IPS DF 6.9 (cell line): Measurements from ENCODE around the gene DTX4.
A peak's percentile ranks its signal among the peaks of the same experiment; 100 is the strongest.

Experiments
- DNase-seq: peaks from one replicate; pipeline ENCODE4 v3.0.0-alpha.2; 2013; ENCODE audit warnings: low read depth, low spot score
- H3K27ac ChIP-seq: one replicate; pipeline ENCODE4 v1.5.1; 2013; ENCODE audit warnings: low read length, control low read depth
- H3K27me3 ChIP-seq: 2 replicates; pipeline ENCODE4 v1.6.1; 2013; ENCODE audit warnings: mild to moderate bottlenecking, low read length; ENCODE audit not compliant: control insufficient read depth, insufficient read depth
- H3K36me3 ChIP-seq: 2 replicates; pipeline ENCODE4 v1.6.1; 2013; ENCODE audit warnings: low read length; ENCODE audit not compliant: control insufficient read depth, insufficient read depth
- H3K4me1 ChIP-seq: 2 replicates; pipeline ENCODE4 v1.6.1; 2013; ENCODE audit warnings: low read length; ENCODE audit not compliant: control insufficient read depth, insufficient read depth
- H3K4me3 ChIP-seq: 2 replicates; pipeline ENCODE4 v1.5.1; 2013; ENCODE audit warnings: mild to moderate bottlenecking, low read length
- H3K9me3 ChIP-seq: 2 replicates; pipeline ENCODE4 v1.6.1; 2013; ENCODE audit warnings: low read length, inconsistent platforms; ENCODE audit not compliant: control insufficient read depth, insufficient read depth
- WGBS: extraction: QIAGEN DNeasy Blood & Tissue Kit; methylation state at CpG from one replicate; pipeline ENCODE4 v1.1.7; 2013; ENCODE audit warnings: mixed read lengths, missing lambda C conversion rate; ENCODE audit not compliant: insufficient read length, insufficient coverage; 5-methylcytosine and 5-hydroxymethylcytosine counted together

The DTX4 gene

DNA sequence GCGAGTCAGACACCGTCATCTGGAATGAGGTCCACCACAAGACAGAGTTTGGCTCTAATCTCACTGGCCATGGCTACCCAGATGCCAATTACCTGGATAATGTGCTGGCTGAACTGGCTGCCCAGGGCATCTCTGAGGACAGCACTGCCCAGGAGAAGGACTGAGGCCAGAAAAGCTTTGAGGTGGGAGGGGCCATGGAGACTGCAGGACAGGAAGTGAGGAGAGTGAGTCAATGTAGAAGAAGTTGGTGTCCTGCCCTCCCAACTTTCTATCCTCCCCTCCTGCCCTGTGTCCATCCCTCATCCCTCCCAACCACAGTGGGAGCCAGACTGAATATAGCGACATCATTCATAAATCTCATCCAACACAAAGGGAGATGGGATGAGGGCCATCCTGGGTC lies 32.8 kb downstream of the DTX4 start:
- Histone ChIP-seq H3K4me3 (no peak overlapping the region), H3K36me3 (0 out of 2 replicates have a peak, but pooled peaks cover 3% of the 10 kb centered on the region), H3K9me3 (no peaks in the 10 kb centered on the region), H3K4me1 (no peaks in the 10 kb centered on the region), H3K27ac (no peak overlapping the region), H3K27me3 (no peaks in the 10 kb centered on the region)
- no peak for DNase-seq
- WGBS: no CpG with 5 or more reads among the region's 3 CpGs

DNA sequence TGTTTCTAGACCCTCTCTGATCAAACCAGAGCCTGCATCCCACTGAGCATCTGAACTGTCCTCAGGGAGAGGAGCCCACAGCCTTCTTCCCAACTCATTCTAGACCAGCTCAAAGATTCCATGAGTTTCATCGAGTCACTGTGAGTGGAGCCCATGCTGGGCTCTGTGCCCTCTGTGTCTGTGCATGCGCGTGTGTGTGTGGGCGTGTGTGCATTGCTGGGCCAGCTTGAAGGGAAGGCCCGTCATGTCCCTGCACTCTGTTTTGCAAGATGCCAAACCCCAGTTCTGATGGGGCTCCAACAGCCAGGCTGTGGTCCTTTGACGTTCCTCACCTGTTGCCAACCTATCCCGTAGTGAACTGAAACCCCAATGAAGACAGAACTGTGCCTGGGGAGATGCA lies 33.7 kb downstream of the DTX4 start:
- Histone ChIP-seq H3K27me3 (no peaks in the 10 kb centered on the region), H3K4me3 (no peak overlapping the region), H3K27ac (no peak overlapping the region), H3K9me3 (no peaks in the 10 kb centered on the region), H3K4me1 (no peaks in the 10 kb centered on the region), H3K36me3 (0 out of 2 replicates have a peak, but pooled peaks cover 3% of the 10 kb centered on the region)
- no peak for DNase-seq
- no CpG with 5 or more reads among the region's 7 CpGs for WGBS

DNA sequence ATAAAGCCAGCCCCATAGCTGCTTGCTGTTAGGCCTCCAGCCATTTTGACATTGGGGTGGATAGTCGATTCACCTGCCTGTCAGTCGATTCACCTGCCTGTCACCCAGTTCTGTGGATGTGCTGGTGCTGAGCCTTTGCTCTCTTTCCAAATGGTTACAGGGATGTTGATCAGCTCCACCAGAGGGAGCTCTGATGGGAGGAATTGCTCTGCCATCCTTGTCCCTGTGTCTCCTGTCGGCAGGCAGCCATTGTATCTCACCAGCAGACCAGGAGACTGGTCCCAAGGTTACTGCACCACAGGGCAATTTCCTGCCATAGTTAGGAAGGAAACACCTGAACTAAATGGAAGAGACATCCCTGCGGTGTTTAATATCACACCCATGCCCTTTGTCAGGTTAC lies 34.7 kb downstream of the DTX4 start:
- no peak overlapping the region for H3K4me3 ChIP-seq
- no peaks in the 10 kb centered on the region for H3K9me3 ChIP-seq
- no peak overlapping the region for H3K27ac ChIP-seq
- peak; percentile 48 for DNase-seq
- no CpG with 5 or more reads among the region's 4 CpGs for WGBS
- 0 out of 2 replicates have a peak, but pooled peaks cover 3% of the 10 kb centered on the region for H3K36me3 ChIP-seq
- no peaks in the 10 kb centered on the region for H3K4me1 ChIP-seq
- H3K27me3 ChIP-seq: no peaks in the 10 kb centered on the region

DNA sequence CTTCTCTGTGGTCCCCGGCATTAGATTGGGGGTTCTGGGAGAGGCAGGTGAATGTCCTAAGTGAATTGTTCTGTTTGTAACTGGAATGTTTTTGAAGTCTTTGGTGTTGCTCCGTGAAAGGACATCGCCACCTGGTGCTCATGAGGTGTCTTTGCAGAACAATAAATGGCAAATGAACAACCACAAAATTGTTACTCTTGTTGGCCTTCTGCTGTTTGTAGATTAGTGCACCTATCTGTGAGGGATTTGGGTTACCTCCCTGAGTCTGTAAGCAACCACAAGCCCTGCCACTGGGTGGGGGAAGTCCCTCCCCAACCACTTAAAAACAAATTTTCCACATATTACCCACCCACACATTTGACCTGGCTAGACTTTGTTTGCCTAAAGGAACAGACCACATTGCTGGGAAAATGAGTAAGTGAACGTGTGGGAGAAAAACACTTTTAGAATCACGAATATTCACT lies 36.1 kb downstream of the DTX4 start:
- H3K4me3 ChIP-seq: no peak overlapping the region

DNA sequence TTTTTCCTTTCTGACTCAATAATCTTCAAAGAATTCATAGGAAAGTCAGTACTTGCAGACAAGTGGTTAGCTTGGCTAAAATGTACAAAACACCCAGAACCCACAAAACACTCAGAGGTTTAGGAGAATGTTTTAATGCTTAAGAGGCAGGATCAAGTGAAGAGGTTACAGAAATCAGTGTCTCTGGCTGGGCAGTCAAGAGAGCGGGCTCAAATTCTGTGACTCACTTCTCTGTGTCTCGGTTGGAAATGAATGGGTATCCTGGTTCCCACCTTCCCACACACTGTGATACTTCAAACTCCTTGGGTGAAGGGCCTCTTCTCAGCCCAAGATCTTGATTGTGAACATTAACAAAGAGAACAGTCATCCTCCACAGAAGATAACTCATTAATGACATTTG lies 37.0 kb downstream of the DTX4 start:
- Histone ChIP-seq H3K27me3 (no peaks in the 10 kb centered on the region), H3K27ac (no peak overlapping the region), H3K36me3 (0 out of 2 replicates have a peak, but pooled peaks cover 3% of the 10 kb centered on the region), H3K4me3 (no peak overlapping the region), H3K9me3 (no peaks in the 10 kb centered on the region), H3K4me1 (no peaks in the 10 kb centered on the region)
- WGBS: no CpG with 5 or more reads among the region's 2 CpGs
- DNase-seq: no peak

More for the DNA sequence above, 36.1 kb downstream of the DTX4 start:
- WGBS: no CpG with 5 or more reads among the region's 5 CpGs
- Histone ChIP-seq H3K27ac (no peak overlapping the region), H3K4me1 (no peaks in the 10 kb centered on the region), H3K9me3 (no peaks in the 10 kb centered on the region), H3K27me3 (no peaks in the 10 kb centered on the region), H3K36me3 (0 out of 2 replicates have a peak, but pooled peaks cover 3% of the 10 kb centered on the region)
- DNase-seq: no peak

DNA sequence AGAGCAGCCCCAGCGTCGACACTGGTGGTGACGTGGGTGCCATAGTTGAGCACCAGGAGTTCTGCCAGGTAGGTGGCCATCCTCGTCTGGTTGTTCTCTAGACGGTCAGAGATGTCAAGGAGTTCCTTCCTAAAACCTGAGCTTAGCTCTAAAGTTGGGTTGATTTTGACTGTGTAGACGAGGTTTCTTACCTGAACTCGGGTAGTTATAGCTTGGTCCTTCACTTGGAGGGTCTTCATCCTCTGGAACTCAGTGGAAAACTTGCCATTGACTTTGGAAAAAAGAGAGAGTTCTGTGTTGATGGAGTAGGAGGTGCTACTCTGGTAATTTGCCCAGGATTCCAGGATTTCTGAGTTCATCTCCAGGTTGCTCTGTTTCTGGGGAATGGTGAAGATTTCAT lies 40.3 kb downstream of the DTX4 start:
- H3K27ac ChIP-seq: no peak overlapping the region
- no peaks in the 10 kb centered on the region for H3K9me3 ChIP-seq
- DNase-seq: no peak
- no peaks in the 10 kb centered on the region for H3K27me3 ChIP-seq
- H3K36me3 ChIP-seq: no peaks in the 10 kb centered on the region
- WGBS: no CpG with 5 or more reads among the region's 7 CpGs
- H3K4me1 ChIP-seq: no peaks in the 10 kb centered on the region
- H3K4me3 ChIP-seq: no peak overlapping the region

DNA sequence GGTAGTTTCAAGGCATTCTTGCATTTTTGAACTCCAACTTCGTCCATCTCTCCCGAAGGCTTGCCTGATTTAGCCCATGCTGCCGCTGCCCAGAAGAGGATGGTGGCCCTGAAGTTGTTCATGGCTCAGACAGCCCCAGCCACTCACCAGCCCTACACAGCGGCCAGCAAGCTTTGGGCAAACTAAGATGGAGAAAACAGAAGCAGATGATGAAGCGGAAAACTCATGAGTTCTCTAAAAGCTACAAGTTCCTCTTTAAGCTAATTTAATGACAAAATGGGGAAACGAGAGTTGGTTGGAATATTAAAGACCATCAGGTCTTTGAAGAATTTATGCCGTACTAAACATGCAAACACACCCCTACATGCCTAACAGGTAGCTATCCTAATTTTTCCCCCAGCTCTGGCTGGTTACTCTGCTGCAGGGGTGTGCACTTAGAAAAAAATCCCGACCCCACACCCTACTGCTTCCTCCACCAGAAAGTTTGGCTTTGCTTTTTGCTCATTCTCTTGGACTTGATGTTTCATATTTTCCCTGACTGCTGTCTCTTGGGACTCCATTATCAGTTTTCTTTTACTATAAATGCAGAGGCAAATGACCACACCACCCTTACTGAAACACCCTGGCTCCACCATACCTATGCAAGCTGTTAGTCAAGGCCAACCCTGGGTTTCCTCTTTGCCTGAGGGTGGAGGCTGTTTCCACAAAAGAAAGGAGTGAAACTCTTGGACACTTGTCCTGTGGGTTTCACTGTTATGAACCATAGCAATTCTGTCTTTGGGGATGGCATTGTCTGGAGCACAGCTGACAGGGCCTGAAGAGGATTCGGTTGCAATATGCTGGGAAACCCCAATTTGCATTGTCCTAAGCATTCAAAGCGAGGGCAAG lies 41.1 kb downstream of the DTX4 start, which contains the start of gene MPEG1:
TSS of gene MPEG1 (minus strand) at position 184 of the 888 bp plus-strand sequence. CDS start at position 122, 62 bp downstream.
- Histone ChIP-seq H3K36me3 (no peaks in the 10 kb centered on the region), H3K27ac (no peak within 1 kb of the TSS), H3K4me3 (no peak within 1 kb of the TSS), H3K27me3 (no peaks in the 10 kb centered on the region), H3K4me1 (no peaks in the 10 kb centered on the region), H3K9me3 (no peaks in the 10 kb centered on the region)
- DNase-seq: no peak
- WGBS: no CpG with 5 or more reads among the region's 10 CpGs

DNA sequence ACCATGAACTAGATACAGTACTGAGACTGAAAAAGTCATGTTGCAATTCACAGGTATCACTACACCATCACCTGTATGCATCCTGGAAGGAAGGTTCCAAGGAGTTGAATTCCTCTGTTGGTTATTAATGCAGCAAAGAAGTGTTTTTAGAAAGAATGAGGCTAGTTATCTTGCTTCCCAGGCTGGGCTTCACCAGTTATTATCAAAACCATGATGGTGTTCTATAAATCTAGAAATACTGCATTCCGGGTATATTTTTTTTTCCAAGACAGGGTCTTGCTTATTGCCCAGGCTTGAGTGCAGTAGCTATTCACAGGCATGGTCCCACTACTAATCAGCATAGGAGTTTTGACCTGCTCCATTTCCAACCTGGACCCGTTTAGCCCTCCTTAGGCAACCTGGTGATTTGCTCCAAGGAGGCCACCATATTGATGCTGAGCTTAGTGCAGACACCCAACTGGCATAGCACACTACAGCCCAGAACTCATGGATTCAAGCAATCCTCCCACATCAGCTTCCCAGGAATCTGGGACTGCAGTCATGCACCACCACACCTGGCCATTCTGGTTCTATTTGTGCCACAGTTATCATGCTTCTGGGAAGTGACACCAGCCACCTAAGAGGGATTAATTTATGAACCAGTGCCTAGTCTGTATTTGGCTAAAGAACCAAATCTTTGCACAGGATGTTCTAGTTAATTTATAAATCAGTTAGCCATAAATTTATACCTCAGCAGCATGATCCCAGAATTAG lies 42.4 kb downstream of the DTX4 start:
- Histone ChIP-seq H3K9me3 (no peaks in the 10 kb centered on the region), H3K4me1 (no peaks in the 10 kb centered on the region), H3K4me3 (no peak overlapping the region), H3K27me3 (no peaks in the 10 kb centered on the region), H3K27ac (no peak overlapping the region), H3K36me3 (no peaks in the 10 kb centered on the region)
- whole genome bisulfite sequencing: no CpG with 5 or more reads among the region's 2 CpGs
- no peak for DNase-seq

DNA sequence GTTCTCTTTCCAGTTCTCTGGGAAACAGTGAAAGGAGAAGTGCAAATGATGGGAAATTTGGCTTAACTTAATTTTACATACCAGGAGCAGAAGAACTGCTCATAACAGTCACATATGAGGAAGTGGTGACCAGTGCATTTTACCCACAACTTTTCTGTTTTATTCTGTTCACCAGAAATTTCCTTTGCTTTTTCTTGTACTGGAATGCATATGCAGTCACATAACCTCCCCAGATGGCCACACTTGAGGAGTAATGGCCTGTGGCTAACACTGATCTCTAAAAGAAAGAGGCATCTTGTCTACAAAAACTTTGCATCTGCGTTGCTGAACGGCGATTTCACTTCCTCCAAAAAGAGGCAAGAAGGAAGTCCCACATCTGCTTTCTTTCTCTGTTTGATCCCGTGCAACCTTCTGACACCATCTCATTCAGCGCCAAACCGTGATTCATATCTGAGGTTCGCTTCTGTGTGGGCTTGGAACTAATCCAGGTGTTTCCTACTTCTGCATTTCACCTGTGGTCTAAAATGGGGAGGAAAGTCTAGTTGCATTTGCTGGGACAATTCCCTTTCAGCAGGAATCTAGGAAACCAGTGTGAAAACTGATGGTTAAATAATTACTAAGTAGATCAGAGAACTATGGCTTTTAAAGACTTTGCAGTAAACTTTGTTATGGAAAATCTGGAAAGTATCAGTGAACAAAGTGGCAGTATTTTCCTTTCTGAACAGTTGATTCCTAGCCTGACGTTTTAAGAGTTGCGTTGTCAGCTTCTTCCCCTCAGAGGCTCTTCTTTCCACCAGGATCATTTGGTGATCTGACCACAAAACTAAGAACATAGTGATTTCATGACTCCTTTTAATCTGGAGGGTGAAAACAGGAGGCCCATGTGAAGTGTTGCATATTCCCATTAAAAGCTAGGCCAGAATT lies 45.0 kb downstream of the DTX4 start:
- no peak for DNase-seq
- no CpG with 5 or more reads among the region's 9 CpGs for WGBS

DNA sequence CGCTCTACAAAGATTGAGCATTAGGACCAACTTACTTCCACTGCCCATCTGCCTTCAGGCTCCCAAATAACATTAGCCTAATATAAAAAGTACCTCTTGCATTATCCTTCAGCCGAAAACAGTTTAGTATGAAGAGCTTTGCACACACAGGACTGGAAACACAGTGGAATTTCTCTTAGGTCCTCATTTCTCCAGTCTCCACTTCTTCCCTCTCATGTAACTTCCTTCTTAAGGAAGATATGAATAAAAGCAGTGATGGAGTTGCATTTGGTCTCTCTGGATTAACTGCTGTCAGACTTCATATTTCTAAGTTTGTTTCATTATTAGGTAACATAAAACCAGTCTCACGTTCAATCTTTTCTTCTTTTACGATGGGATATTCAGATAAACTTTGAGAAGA lies 46.4 kb downstream of the DTX4 start:
- H3K4me1 ChIP-seq: no peaks in the 10 kb centered on the region
- DNase-seq: no peak
- H3K4me3 ChIP-seq: no peak overlapping the region
- no peaks in the 10 kb centered on the region for H3K36me3 ChIP-seq
- H3K27ac ChIP-seq: no peak overlapping the region
- no CpG with 5 or more reads among the region's 4 CpGs for WGBS
- no peaks in the 10 kb centered on the region for H3K27me3 ChIP-seq
- no peaks in the 10 kb centered on the region for H3K9me3 ChIP-seq

More for the DNA sequence above, 45.0 kb downstream of the DTX4 start:
- Histone ChIP-seq H3K36me3 (no peaks in the 10 kb centered on the region), H3K27ac (no peak overlapping the region), H3K4me1 (no peaks in the 10 kb centered on the region), H3K4me3 (no peak overlapping the region), H3K9me3 (no peaks in the 10 kb centered on the region), H3K27me3 (no peaks in the 10 kb centered on the region)
